ENCODE results near the gene SNX27.
"Not testable (repeated sequence)": the region's sequence is repeated elsewhere in the genome, so short reads cannot be mapped to it uniquely, and the experiment has no call there.

SNX27 gene

DNA sequence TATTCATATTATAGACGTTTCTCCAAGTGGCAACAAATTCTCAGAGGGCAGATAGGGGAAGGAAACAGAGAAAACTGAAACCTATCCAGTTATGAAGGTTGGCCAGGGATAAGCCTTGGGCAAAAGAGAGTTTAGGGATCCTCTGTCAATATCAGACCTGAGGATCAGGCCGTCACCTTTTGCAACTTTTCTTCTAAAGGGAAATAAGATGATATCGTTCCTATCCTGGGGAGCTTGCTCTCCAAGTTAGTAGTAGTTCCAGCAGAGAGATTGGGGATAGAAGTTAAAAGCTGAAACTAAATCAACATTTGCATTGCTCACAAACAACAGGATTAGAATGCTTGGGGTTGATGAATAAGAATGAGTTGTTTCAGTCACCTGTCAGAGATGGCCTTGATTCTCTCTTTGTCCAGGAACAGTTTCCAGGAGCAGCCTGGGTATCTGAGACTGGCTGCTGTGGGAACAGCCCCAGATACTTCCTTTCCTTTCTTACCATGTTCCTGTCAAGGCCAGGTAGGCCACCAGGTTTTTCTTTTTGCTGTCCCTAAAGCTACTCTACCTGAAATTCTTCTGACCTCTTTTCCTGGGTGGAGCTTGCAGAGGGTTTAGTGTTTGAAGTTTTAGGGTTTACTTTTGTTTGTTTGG is 112.0 kb downstream of the SNX27 start:
- no peak for DNase-seq

DNA sequence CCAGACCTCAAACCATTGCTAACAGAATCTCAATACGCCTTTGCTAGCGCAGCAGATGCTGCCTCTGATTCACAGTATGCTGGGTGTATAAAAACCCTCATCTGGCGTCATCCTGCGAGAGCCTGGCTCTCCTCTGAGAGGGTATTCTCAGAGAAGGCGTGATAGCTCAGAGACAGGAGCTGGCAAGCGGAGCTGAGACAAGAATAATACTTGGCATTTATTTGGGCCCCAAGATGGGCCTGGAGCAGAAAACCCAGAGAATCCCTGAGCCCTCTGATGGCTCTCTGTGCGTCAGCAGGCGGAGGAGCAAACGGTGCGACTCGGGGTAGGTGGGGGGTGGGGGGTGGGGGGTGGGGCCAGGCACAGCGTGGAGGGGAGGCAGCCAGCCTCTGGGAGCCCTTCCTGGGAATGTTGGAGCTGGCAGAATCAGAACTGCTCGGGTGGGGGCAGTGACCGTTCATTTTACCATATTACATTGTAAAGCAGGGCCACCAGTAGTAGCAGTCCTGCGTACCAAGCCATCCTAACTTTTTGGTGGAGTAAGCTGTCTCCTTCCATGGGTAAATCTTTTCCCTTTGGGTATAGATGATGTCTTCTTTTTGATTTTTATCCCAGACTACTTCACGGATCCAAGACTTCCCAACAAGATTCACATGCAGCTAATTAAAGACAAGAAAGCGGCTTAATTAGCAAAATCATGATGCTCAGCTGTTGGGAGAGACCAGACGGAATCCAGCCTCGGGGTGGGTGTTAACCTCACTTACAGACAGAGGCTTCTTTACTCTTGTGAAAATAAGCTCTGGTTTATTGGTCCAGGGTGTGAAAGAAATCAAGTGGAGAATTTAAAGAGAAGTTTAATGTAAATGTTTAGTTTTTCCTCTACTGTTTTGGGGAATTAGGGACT is 116.6 kb downstream of the SNX27 start:
- DNase-seq, result no peak

GRCh38 chr1:151729157-151729965 is 117.5 kb downstream of the SNX27 start:
- DNase-seq, result no peak

DNA sequence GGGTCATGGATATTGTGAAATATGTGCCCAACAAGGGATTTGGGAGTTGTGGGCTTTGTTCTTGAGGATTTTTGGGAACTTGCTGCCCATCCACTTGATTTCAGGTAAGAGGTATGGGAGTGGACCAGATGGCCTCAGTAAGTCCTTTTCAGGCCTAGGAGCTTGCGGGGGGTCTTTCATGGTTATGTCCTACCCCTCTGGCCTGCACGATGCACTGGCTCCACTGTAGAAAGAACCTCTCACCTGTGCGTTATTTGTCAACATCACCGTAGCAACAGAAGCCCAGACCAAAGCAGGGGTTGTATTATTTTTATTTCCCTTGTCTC is 118.1 kb downstream of the SNX27 start:
- DNase-seq, result no peak

DNA sequence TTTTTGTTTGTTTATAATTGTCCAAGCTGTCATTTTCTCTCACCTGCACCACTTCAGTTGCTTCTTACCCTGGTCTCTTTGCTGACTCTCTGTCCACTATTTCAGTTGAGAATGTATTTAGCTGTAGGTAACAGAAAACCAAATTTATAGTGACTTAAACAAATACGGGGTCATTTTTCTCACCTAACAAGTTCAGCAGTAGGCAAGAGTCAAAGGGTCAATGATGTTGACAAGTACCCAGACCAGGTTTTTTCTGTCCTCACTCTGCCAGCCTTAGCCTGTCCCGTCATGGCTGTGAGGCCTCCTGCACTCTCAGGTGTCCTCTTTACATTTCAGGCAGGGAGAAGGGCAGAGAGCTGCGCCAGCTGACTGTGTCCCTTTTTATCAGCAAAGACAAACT is 121.3 kb downstream of the SNX27 start:
- no peak for DNase-seq

DNA sequence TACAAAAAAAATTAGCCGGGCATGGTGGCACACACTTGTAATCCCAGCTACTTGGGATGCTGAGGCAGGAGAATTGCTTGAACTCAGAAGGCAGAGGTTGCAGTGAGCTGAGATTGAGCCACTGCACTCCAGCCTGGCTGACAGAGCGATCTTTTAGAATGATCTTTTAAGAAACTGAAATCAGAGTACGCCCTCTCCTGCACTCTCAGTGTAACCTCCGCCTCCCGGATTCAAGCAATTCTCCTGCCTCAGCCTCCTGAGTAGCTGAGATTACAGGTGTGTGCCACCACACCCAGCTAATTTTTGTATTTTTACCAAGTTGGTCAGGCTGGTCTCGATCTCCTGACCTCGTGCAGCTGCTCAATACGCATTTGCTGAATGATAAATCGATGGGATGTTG is 122.1 kb downstream of the SNX27 start:
- DNase-seq, result not testable (repeated sequence)

DNA sequence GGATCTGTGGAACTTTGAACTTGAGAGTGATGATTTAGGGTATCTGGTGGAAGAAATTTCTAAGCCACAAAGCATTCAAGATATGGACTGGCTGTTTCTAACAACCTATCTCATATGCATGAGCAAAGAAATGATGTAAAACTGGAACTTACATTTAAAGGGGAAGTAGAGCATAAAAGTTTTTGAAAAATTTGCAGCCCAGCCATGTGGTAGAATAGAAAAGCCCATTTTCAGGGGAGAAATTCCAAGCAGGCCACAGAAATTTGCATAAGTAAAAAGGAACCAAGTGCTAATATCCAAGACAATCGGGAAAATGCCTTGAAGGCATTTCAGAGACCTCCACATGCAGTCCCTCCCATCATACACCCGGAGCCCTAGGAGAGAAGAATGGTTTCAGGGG is 125.2 kb downstream of the SNX27 start:
- DNase-seq, result no peak

- DNase-seq, result no peak
Observed at GRCh38 chr1:151737479-151737878, 125.6 kb downstream of the SNX27 start.

DNA sequence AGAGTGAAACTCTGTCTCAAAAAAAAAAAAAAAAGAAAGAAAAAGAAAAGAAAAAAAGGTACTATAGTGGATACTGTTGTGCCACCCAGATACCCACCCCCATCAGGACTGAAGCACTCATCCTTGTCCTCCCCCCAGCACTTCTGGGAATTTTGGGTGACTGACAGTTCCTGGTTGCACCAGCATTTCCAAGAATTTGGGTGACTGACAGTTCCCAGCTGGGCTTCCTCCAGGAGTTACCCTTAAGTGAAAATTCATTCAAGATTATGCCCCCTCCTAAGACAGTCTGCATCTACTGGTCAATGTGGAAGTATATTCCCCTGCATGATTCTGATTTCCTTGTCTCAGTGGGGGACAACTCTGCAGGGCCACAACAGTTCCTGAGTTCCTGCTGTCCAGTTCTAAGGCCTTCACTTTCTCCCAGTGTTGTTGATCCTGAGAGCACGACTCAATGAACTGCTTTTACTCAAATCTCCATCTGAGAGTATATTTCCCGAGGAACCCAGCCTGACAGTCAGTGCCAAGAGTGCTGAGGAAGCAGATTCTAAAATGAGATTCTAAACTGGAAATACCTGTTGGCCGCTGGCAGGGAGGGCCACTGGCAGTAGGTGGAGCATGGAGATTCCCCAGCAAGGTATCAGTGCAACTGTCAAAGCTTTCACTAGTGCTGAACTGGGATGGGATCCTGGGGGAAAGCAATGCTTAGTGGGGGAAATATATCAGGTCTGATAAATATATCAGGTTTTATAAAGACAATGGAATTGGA is 127.9 kb downstream of the SNX27 start:
- DNase-seq, result no peak

DNA sequence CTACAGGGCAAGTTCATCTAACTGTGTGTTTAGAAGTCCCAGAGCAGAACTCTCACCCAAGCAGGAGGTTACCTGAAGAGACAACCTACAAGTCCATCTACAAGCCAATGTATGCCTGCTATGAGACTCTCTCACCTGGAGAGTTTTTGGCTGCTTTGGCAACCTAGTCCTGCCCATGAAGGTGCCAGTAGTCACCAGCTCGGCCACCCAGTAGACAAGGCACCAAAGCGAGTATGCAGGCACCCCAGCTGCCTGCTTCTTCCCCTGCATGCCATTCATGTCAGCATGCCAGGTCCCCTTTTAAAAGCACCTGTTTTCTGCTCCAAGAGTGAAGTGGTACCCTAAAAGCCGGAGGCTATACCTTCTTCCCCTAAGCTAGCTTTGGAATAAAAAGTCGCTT is 129.7 kb downstream of the SNX27 start:
- DNase-seq, result no peak

Measured in activated T-cell treated with anti-CD3 and anti-CD28 coated beads, Interleukin-2, amount 50 U/mL, for 1 hour (primary cell).